NCI-H1417 (cell line): ENCODE measurements around the gene PHF10.

Experiments used
- DNase-seq, 3 experiments: peaks; one replicate each; lab custom pipeline; 2025; lab: John Stamatoyannopoulos, UW

Gene PHF10

GRCh38 chr6:169677096-169677495 lies 47.2 kb downstream of the PHF10 start:
- no peak for DNase-seq

GRCh38 chr6:169675011-169675410 lies 49.3 kb downstream of the PHF10 start:
- no peak for DNase-seq

- DNase-seq: no peak
Measured at GRCh38 chr6:169671563-169671962, 52.7 kb downstream of the PHF10 start.

- no peak for DNase-seq
Measured at GRCh38 chr6:169669889-169670288, 54.4 kb downstream of the PHF10 start.

- DNase-seq: peak in 2 of 3 experiments; percentile 7 to 90
Measured at GRCh38 chr6:169669147-169669546, 55.2 kb downstream of the PHF10 start.

GRCh38 chr6:169668203-169668847 lies 56.0 kb downstream of the PHF10 start:
- no peak for DNase-seq

- DNase-seq: no peak
Measured at GRCh38 chr6:169667716-169668115, 56.6 kb downstream of the PHF10 start.

GRCh38 chr6:169666441-169666840 lies 57.9 kb downstream of the PHF10 start:
- no peak for DNase-seq

GRCh38 chr6:169665289-169665688 lies 59.0 kb downstream of the PHF10 start:
- DNase-seq: peak; percentile 26 to 72 (median 70)

GRCh38 chr6:169664227-169664626 lies 60.1 kb downstream of the PHF10 start:
- no peak for DNase-seq

- DNase-seq: no peak
Measured at GRCh38 chr6:169663468-169663867, 60.8 kb downstream of the PHF10 start.

GRCh38 chr6:169661391-169661756 lies 62.9 kb downstream of the PHF10 start:
- DNase-seq: no peak

- DNase-seq: no peak
Measured at GRCh38 chr6:169660751-169661390, 63.4 kb downstream of the PHF10 start.

- no peak for DNase-seq
Measured at GRCh38 chr6:169659820-169660610, 64.3 kb downstream of the PHF10 start.

GRCh38 chr6:169657284-169657610 lies 67.1 kb downstream of the PHF10 start:
- DNase-seq: no peak

- DNase-seq: no peak
Measured at GRCh38 chr6:169656546-169657283, 67.6 kb downstream of the PHF10 start.

- DNase-seq: peak in 1 of 3 experiments; percentile 45
Measured at GRCh38 chr6:169654598-169655391, 69.5 kb downstream of the PHF10 start.
